Neuronal stem cell (in vitro differentiated cells): ENCODE results near the gene MED16.

ENCODE experiments used
- DNase-seq: peaks from one replicate; pipeline ENCODE4 v3.0.0-alpha.2; 2013; ENCODE audit warnings: low spot score
- H2AFZ ChIP-seq: one replicate; pipeline ENCODE4 v1.6.1; 2013; ENCODE audit warnings: mild to moderate bottlenecking, low read length, inconsistent platforms
- H2AK5ac ChIP-seq: 2 replicates; pipeline ENCODE4 v1.6.1; 2013; ENCODE audit warnings: low read depth, mild to moderate bottlenecking, inconsistent platforms, low read length, moderate library complexity, mixed read lengths
- H2BK120ac ChIP-seq: 2 replicates; pipeline ENCODE4 v1.6.1; 2013; ENCODE audit warnings: low read depth, mild to moderate bottlenecking, inconsistent platforms, low read length, moderate library complexity, mixed read lengths
- H2BK12ac ChIP-seq: one replicate; pipeline ENCODE4 v1.6.1; 2013; ENCODE audit warnings: low read length, inconsistent platforms
- H2BK15ac ChIP-seq: 2 replicates; pipeline ENCODE4 v1.6.1; 2013; ENCODE audit warnings: mild to moderate bottlenecking, low read length, inconsistent platforms, mixed read lengths
- H2BK5ac ChIP-seq: one replicate; pipeline ENCODE4 v1.6.1; 2013; ENCODE audit warnings: inconsistent platforms, mild to moderate bottlenecking, low read length, moderate library complexity
- H3K14ac ChIP-seq: one replicate; pipeline ENCODE4 v1.6.1; 2013; ENCODE audit warnings: low read length, inconsistent platforms
- H3K18ac ChIP-seq: 2 replicates; pipeline ENCODE4 v1.6.1; 2013; ENCODE audit warnings: low read length, inconsistent platforms
- H3K23ac ChIP-seq: 2 replicates; pipeline ENCODE4 v1.6.1; 2013; ENCODE audit warnings: low read depth, mild to moderate bottlenecking, mixed read lengths, low read length, inconsistent platforms; ENCODE audit not compliant: poor library complexity
- H3K27ac ChIP-seq: replicated peaks from 3 replicates; pipeline ENCODE4 v1.5.1; 2013; ENCODE audit warnings: low read length, inconsistent platforms
- H3K27me3 ChIP-seq, 3 experiments: 2 replicates each; pipeline ENCODE4 v1.6.1; 2013; ENCODE audit warnings: low read length in 3 of 3, mild to moderate bottlenecking in 2 of 3, inconsistent platforms in 1 of 3, low read depth in 1 of 3, mixed read lengths in 1 of 3, moderate library complexity in 1 of 3; ENCODE audit not compliant: control insufficient read depth in 3 of 3, insufficient read depth in 3 of 3
- H3K36me3 ChIP-seq, 2 donors: replicated peaks in 1 of 2; 2 replicates each; pipeline ENCODE4 v1.6.1; 2013; ENCODE audit warnings: low read length in 2 of 2; ENCODE audit not compliant: control insufficient read depth in 2 of 2, insufficient read depth in 2 of 2
- H3K4ac ChIP-seq: 2 replicates; pipeline ENCODE4 v1.6.1; 2013; ENCODE audit warnings: inconsistent platforms, mild to moderate bottlenecking, low read length, moderate library complexity
- H3K4me1 ChIP-seq, 2 donors: 1 replicate in 1 of 2; 2 replicates in 1 of 2; pipeline ENCODE4 v1.6.1; 2013; ENCODE audit warnings: low read length in 2 of 2, low read depth in 1 of 2; ENCODE audit not compliant: control insufficient read depth in 2 of 2, insufficient read depth in 1 of 2
- H3K4me2 ChIP-seq: one replicate; pipeline ENCODE4 v1.6.1; 2013; ENCODE audit warnings: mild to moderate bottlenecking, low read length, inconsistent platforms; ENCODE audit not compliant: insufficient read depth, poor library complexity, severe bottlenecking
- H3K4me3 ChIP-seq, 2 donors: 2 replicates each; pipeline ENCODE4 v1.5.1; 2013; ENCODE audit warnings: low read length in 2 of 2, mild to moderate bottlenecking in 2 of 2, inconsistent platforms in 1 of 2, moderate library complexity in 1 of 2
- H3K79me1 ChIP-seq: one replicate; pipeline ENCODE4 v1.6.1; 2013; ENCODE audit warnings: low read depth, mild to moderate bottlenecking, inconsistent platforms, low read length, moderate library complexity
- H3K9ac ChIP-seq: one replicate; pipeline ENCODE4 v1.6.1; 2013; ENCODE audit warnings: mild to moderate bottlenecking, low read depth, low read length, inconsistent platforms; ENCODE audit not compliant: poor library complexity
- H3K9me3 ChIP-seq, 2 donors: replicated peaks in 1 of 2; 2 replicates each; pipeline versions ENCODE3 to v1.6.1; 2013; ENCODE audit warnings: low read length in 2 of 2, mild to moderate bottlenecking in 2 of 2, inconsistent platforms in 1 of 2, low read depth in 1 of 2, mixed read lengths in 1 of 2, moderate library complexity in 1 of 2; ENCODE audit not compliant: control insufficient read depth in 2 of 2, insufficient read depth in 1 of 2
- H4K8ac ChIP-seq: one replicate; pipeline ENCODE4 v1.6.1; 2013; ENCODE audit warnings: low read depth, mild to moderate bottlenecking, inconsistent platforms, low read length, moderate library complexity
- H4K91ac ChIP-seq: one replicate; pipeline ENCODE4 v1.6.1; 2013; ENCODE audit warnings: low read length, low read depth, mild to moderate bottlenecking, inconsistent platforms; ENCODE audit not compliant: poor library complexity
- WGBS, 2 donors: extraction: QIAGEN DNeasy Blood & Tissue Kit; methylation state at CpG; one replicate each; pipeline ENCODE4 v1.1.7; 2013; ENCODE audit warnings: missing lambda C conversion rate in 2 of 2, mixed read lengths in 1 of 2; ENCODE audit not compliant: insufficient read length in 2 of 2, insufficient replicate concordance in 1 of 2; ENCODE audit errors: extremely low coverage in 2 of 2; 5-methylcytosine and 5-hydroxymethylcytosine counted together

MED16 gene

GRCh38 chr19:899336-900042 is 6.5 kb upstream of the MED16 start:
- H3K4me3 ChIP-seq, result no peak overlapping the region
- H4K91ac ChIP-seq, result no peak overlapping the region
- peaks cover 10% of the 10 kb centered on the region for H3K79me1 ChIP-seq
- peaks cover 3 to 53% of the 10 kb centered on the region in 2 donors for H3K36me3 ChIP-seq
- H3K23ac ChIP-seq, result no peak overlapping the region
- H2BK5ac ChIP-seq, result peak overlapping the region; percentile 75
- no peaks in the 10 kb centered on the region for H3K9me3 ChIP-seq
- H3K9ac ChIP-seq, result no peak overlapping the region
- peaks cover 5 to 7% of the 10 kb centered on the region in 2 donors for H3K4me1 ChIP-seq
- no peak overlapping the region for H3K27ac ChIP-seq
- no peak overlapping the region for H2BK12ac ChIP-seq
- H3K4ac ChIP-seq, result no peak overlapping the region
- H3K4me2 ChIP-seq, result no peak overlapping the region
- no peak overlapping the region for H2BK15ac ChIP-seq
- H3K27me3 ChIP-seq, result no peaks in the 10 kb centered on the region
- no peak overlapping the region for H4K8ac ChIP-seq
- no peak for DNase-seq
- no peak overlapping the region for H2AFZ ChIP-seq
- peak overlapping the region; percentile 28 for H3K18ac ChIP-seq
- no peak overlapping the region for H3K14ac ChIP-seq
- H2AK5ac ChIP-seq, result no peak overlapping the region
- WGBS, 2 donors, result no CpG with 5 or more reads among the region's 32 CpGs
- H2BK120ac ChIP-seq, result no peak overlapping the region

- DNase-seq, result no peak
- Histone ChIP-seq H2BK15ac (no peak overlapping the region), H3K27me3 (no peaks in the 10 kb centered on the region), H3K9me3 (no peaks in the 10 kb centered on the region), H2BK5ac (no peak overlapping the region), H3K18ac (no peak overlapping the region), H3K79me1 (peaks cover 10% of the 10 kb centered on the region), H3K36me3 (peaks cover 3 to 53% of the 10 kb centered on the region in 2 donors), H3K23ac (no peak overlapping the region), H3K4me3 (no peak overlapping the region), H4K91ac (no peak overlapping the region), H3K4me2 (no peak overlapping the region), H2BK120ac (no peak overlapping the region), H2AK5ac (peak overlapping the region; percentile 56), H3K4me1 (peaks cover 5 to 7% of the 10 kb centered on the region in 2 donors), H3K14ac (no peak overlapping the region), H3K4ac (no peak overlapping the region), H3K27ac (no peak overlapping the region), H4K8ac (no peak overlapping the region), H2BK12ac (peak overlapping the region; percentile 22), H2AFZ (no peak overlapping the region), H3K9ac (no peak overlapping the region)
- whole genome bisulfite sequencing, 2 donors, result no CpG with 5 or more reads among the region's 20 CpGs
These were observed 5.7 kb upstream of the MED16 start for GRCh38 chr19:898663-899062.

- H2AK5ac ChIP-seq, result no peak overlapping the region
These were observed 4.6 kb upstream of the MED16 start for GRCh38 chr19:897442-898039.

DNA sequence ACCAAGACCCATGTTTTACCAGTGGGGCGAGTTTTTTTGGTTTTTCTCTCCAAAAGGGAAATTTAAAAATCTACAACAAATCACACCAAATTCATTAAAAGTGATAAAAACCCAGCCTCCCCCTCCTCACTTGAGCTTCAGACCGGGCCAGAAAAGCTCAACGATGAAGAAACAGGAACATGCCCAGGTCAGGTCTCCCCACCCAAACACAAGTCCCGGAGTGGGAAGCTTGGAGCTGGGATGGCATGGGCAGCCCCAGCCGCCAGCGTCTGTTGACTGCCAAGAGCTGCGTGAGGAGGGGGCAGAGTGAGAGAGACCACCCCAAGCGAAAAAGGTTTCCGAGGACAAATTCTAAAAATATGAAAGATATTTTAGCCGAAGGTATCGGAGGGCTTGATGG is 4.0 kb upstream of the MED16 start:
- no CpG with 5 or more reads among the region's 11 CpGs for whole genome bisulfite sequencing, 2 donors
- DNase-seq, result no peak
- H2AK5ac ChIP-seq, result no peak overlapping the region

More at GRCh38 chr19:897442-898039, 4.6 kb upstream of the MED16 start:
- peaks cover 3 to 49% of the 10 kb centered on the region in 2 donors for H3K36me3 ChIP-seq
- no peak overlapping the region for H3K4me2 ChIP-seq
- DNase-seq, result no peak
- peak overlapping the region; percentile 65 for H3K23ac ChIP-seq
- H4K8ac ChIP-seq, result no peak overlapping the region
- peak overlapping the region in 1 of 2 donors; percentile 59 for H3K4me3 ChIP-seq
- no peak overlapping the region for H4K91ac ChIP-seq
- peak overlapping the region; percentile 18 for H2BK120ac ChIP-seq
- no peak overlapping the region for H2BK5ac ChIP-seq
- peaks cover 0 to 7% of the 10 kb centered on the region in 2 donors for H3K4me1 ChIP-seq
- H3K14ac ChIP-seq, result no peak overlapping the region
- H3K27me3 ChIP-seq, result no peaks in the 10 kb centered on the region
- H3K9ac ChIP-seq, result peak overlapping the region; percentile 44
- peak overlapping the region; percentile 71 for H3K18ac ChIP-seq
- H3K9me3 ChIP-seq, result no peaks in the 10 kb centered on the region
- no CpG with 5 or more reads among the region's 26 CpGs for WGBS, 2 donors
- peaks cover 8% of the 10 kb centered on the region for H3K79me1 ChIP-seq
- H2BK12ac ChIP-seq, result no peak overlapping the region
- H2AFZ ChIP-seq, result no peak overlapping the region
- no peak overlapping the region for H3K4ac ChIP-seq
- H2BK15ac ChIP-seq, result no peak overlapping the region
- H3K27ac ChIP-seq, result no peak overlapping the region

More for the DNA sequence above, 4.0 kb upstream of the MED16 start:
- peaks cover 6% of the 10 kb centered on the region for H3K79me1 ChIP-seq
- H2AFZ ChIP-seq, result no peak overlapping the region
- H4K8ac ChIP-seq, result no peak overlapping the region
- no peak overlapping the region for H2BK5ac ChIP-seq
- H3K4me1 ChIP-seq, result peaks cover 0 to 7% of the 10 kb centered on the region in 2 donors
- H3K4me2 ChIP-seq, result no peak overlapping the region
- H3K9ac ChIP-seq, result no peak overlapping the region
- H2BK120ac ChIP-seq, result no peak overlapping the region
- H3K4ac ChIP-seq, result no peak overlapping the region
- H2BK12ac ChIP-seq, result no peak overlapping the region
- H3K36me3 ChIP-seq, result peaks cover 3 to 44% of the 10 kb centered on the region in 2 donors
- H3K27ac ChIP-seq, result no peak overlapping the region
- H3K4me3 ChIP-seq, result no peak overlapping the region
- H3K23ac ChIP-seq, result no peak overlapping the region
- no peak overlapping the region for H3K18ac ChIP-seq
- no peak overlapping the region for H2BK15ac ChIP-seq
- no peaks in the 10 kb centered on the region for H3K27me3 ChIP-seq
- no peak overlapping the region for H4K91ac ChIP-seq
- H3K9me3 ChIP-seq, result no peaks in the 10 kb centered on the region
- H3K14ac ChIP-seq, result no peak overlapping the region
